Measurements from ENCODE around the gene FAM162A. TPM values are rescaled to one million over a fixed set of nuclear protein-coding genes. Genes with fewer than 3 reads are reported as not detected.

The FAM162A gene
- total and polyA plus RNA-seq, 4 donors = 19.2 to 111 (median 32.5) TPM

- no peak for ATAC-seq (ENCODE audit: insufficient read depth, low FRiP score)
These were observed 3.7 kb downstream of the FAM162A start for GRCh38 chr3:122387709-122388108.

DNA sequence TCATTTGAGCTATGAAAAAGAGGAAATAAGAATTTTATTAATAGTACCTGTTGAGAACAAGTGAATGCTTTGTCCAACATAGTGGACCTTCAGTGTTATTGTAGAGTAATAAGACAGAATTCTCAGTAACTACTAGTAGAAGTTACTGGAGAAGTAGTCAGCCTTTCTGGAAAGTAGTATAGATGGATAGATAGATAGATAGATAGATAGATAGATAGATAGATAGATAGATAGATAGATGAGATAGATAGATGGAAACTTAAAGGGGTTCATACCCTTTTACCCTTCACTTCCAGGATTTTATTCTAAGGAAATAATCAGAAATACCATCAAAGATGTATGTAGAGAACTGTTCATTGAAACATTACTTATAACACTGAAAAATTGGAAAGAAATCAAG lies 5.2 kb downstream of the FAM162A start:
- H3K9me3 ChIP-seq (ENCODE audit: control insufficient read depth in 4 of 4, insufficient read depth in 3 of 4, low read length in 3 of 4) = no peaks in the 10 kb centered on the region
- peaks cover 0 to 5% (median 2%) of the 10 kb centered on the region in 4 donors for H3K36me3 ChIP-seq (ENCODE audit: control insufficient read depth in 4 of 4, insufficient read depth in 4 of 4, low read length in 4 of 4)
- no peak overlapping the region for H3K9ac ChIP-seq (ENCODE audit: insufficient read depth in 1 of 2, low read length in 2 of 2)
- ATAC-seq (ENCODE audit: insufficient read depth, low FRiP score) = no peak
- H3K4me3 ChIP-seq = no peak overlapping the region
- H3K27me3 ChIP-seq (ENCODE audit: control insufficient read depth in 3 of 3, insufficient read depth in 3 of 3, low read length in 2 of 3) = no peaks in the 10 kb centered on the region
- H3K4me1 ChIP-seq (ENCODE audit: control insufficient read depth in 5 of 5, insufficient read depth in 5 of 5, low read length in 5 of 5) = peaks cover 0 to 27% (median 5%) of the 10 kb centered on the region in 5 donors
- TF ChIP-seq, protein P1, sequence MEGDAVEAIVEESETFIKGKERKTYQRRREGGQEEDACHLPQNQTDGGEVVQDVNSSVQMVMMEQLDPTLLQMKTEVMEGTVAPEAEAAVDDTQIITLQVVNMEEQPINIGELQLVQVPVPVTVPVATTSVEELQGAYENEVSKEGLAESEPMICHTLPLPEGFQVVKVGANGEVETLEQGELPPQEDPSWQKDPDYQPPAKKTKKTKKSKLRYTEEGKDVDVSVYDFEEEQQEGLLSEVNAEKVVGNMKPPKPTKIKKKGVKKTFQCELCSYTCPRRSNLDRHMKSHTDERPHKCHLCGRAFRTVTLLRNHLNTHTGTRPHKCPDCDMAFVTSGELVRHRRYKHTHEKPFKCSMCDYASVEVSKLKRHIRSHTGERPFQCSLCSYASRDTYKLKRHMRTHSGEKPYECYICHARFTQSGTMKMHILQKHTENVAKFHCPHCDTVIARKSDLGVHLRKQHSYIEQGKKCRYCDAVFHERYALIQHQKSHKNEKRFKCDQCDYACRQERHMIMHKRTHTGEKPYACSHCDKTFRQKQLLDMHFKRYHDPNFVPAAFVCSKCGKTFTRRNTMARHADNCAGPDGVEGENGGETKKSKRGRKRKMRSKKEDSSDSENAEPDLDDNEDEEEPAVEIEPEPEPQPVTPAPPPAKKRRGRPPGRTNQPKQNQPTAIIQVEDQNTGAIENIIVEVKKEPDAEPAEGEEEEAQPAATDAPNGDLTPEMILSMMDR (IDR thresholded peaks at IDR 0.05; ENCODE audit: control extremely low read depth, extremely low read depth) = no peak
- DNase-seq = no peak
- no peak overlapping the region for H3K27ac ChIP-seq (ENCODE audit: low read depth in 1 of 2, low read length in 1 of 2)

More at GRCh38 chr3:122387709-122388108, 3.7 kb downstream of the FAM162A start:
- Histone ChIP-seq H3K9ac (ENCODE audit: insufficient read depth in 1 of 2, low read length in 2 of 2) (no peak overlapping the region), H3K27me3 (ENCODE audit: control insufficient read depth in 3 of 3, insufficient read depth in 3 of 3, low read length in 2 of 3) (no peaks in the 10 kb centered on the region), H3K4me1 (ENCODE audit: control insufficient read depth in 5 of 5, insufficient read depth in 5 of 5, low read length in 5 of 5) (peaks cover 0 to 24% (median 5%) of the 10 kb centered on the region in 5 donors), H3K27ac (ENCODE audit: low read depth in 1 of 2, low read length in 1 of 2) (no peak overlapping the region), H3K36me3 (ENCODE audit: control insufficient read depth in 4 of 4, insufficient read depth in 4 of 4, low read length in 4 of 4) (no peaks in the 10 kb centered on the region), H3K9me3 (ENCODE audit: control insufficient read depth in 4 of 4, insufficient read depth in 3 of 4, low read length in 3 of 4) (no peaks in the 10 kb centered on the region), H3K4me3 (no peak overlapping the region)
- no peak for DNase-seq
- TF ChIP-seq, protein P1 (IDR thresholded peaks at IDR 0.05; ENCODE audit: control extremely low read depth, extremely low read depth) = no peak
- 89 to 94% methylated on average over 3 of the region's 3 CpGs for WGBS, 2 donors

- WGBS, 2 donors = 93 to 97% methylated on average over 4 of the region's 4 CpGs
- peaks cover 0 to 5% (median 3%) of the 10 kb centered on the region in 4 donors for H3K36me3 ChIP-seq (ENCODE audit: control insufficient read depth in 4 of 4, insufficient read depth in 4 of 4, low read length in 4 of 4)
- no peaks in the 10 kb centered on the region for H3K9me3 ChIP-seq (ENCODE audit: control insufficient read depth in 4 of 4, insufficient read depth in 3 of 4, low read length in 3 of 4)
- TF ChIP-seq, protein P1 (IDR thresholded peaks at IDR 0.05; ENCODE audit: control extremely low read depth, extremely low read depth) = no peak
- H3K4me3 ChIP-seq = no peak overlapping the region
- DNase-seq (no peak), ATAC-seq (ENCODE audit: insufficient read depth, low FRiP score) (no peak)
- H3K9ac ChIP-seq (ENCODE audit: insufficient read depth in 1 of 2, low read length in 2 of 2) = no peak overlapping the region
- no peak overlapping the region for H3K27ac ChIP-seq (ENCODE audit: low read depth in 1 of 2, low read length in 1 of 2)
- H3K27me3 ChIP-seq (ENCODE audit: control insufficient read depth in 3 of 3, insufficient read depth in 3 of 3, low read length in 2 of 3) = no peaks in the 10 kb centered on the region
- H3K4me1 ChIP-seq (ENCODE audit: control insufficient read depth in 5 of 5, insufficient read depth in 5 of 5, low read length in 5 of 5) = peaks cover 0 to 27% (median 5%) of the 10 kb centered on the region in 5 donors
These were observed 5.9 kb downstream of the FAM162A start for GRCh38 chr3:122389892-122390291.

- peaks cover 0 to 5% (median 3%) of the 10 kb centered on the region in 4 donors for H3K36me3 ChIP-seq (ENCODE audit: control insufficient read depth in 4 of 4, insufficient read depth in 4 of 4, low read length in 4 of 4)
- H3K27ac ChIP-seq (ENCODE audit: low read depth in 1 of 2, low read length in 1 of 2) = no peak overlapping the region
- no peaks in the 10 kb centered on the region for H3K27me3 ChIP-seq (ENCODE audit: control insufficient read depth in 3 of 3, insufficient read depth in 3 of 3, low read length in 2 of 3)
- no peak for ATAC-seq (ENCODE audit: insufficient read depth, low FRiP score)
- no peaks in the 10 kb centered on the region for H3K9me3 ChIP-seq (ENCODE audit: control insufficient read depth in 4 of 4, insufficient read depth in 3 of 4, low read length in 3 of 4)
- no peak overlapping the region for H3K4me3 ChIP-seq
- peak; percentile 17 to 64 (median 32) for DNase-seq
- 75% methylated on average over 4 of the region's 4 CpGs for WGBS, 2 donors
- peaks cover 0 to 27% (median 4%) of the 10 kb centered on the region in 5 donors for H3K4me1 ChIP-seq (ENCODE audit: control insufficient read depth in 5 of 5, insufficient read depth in 5 of 5, low read length in 5 of 5)
- TF ChIP-seq, protein P1 (IDR thresholded peaks at IDR 0.05; ENCODE audit: control extremely low read depth, extremely low read depth) = no peak
- H3K9ac ChIP-seq (ENCODE audit: insufficient read depth in 1 of 2, low read length in 2 of 2) = no peak overlapping the region
These were observed 6.7 kb downstream of the FAM162A start for GRCh38 chr3:122390665-122391064.

All from lung (tissue), 12 donors.